PFSK-1 (cell line): ENCODE data around the gene NEDD9.

Source experiments
- FOXP2 ChIP-seq: optimal IDR thresholded peaks from 2 replicates; pipeline ENCODE3; 2011; ENCODE audit warnings: borderline replicate concordance, control low read depth, inconsistent platforms; ENCODE audit not compliant: insufficient read depth; ENCODE audit errors: extremely low read length, extremely low read depth
- POLR2AphosphoS5 ChIP-seq: IDR thresholded peaks from 2 replicates; pipeline ENCODE4 v1.6.1; 2012; ENCODE audit warnings: low read depth, mild to moderate bottlenecking, control low read depth, low read length, moderate library complexity
- SIN3A ChIP-seq: IDR thresholded peaks from 2 replicates; pipeline ENCODE4 v1.6.1; 2012; ENCODE audit warnings: mild to moderate bottlenecking, low read length, moderate library complexity, borderline replicate concordance; ENCODE audit not compliant: insufficient read depth
- TAF1 ChIP-seq: IDR thresholded peaks from 2 replicates; pipeline ENCODE4 v1.6.1; 2012; ENCODE audit warnings: low read length, control low read depth, borderline replicate concordance; ENCODE audit not compliant: insufficient read depth
- TF ChIP-seq, protein P1 (sequence below), 2 experiments: IDR thresholded peaks; 2 replicates each; pipeline versions ENCODE4 v1.6.1 to v1.8.0; 2011 to 2012; ENCODE audit warnings: low read depth in 2 of 2, low read length in 2 of 2, control low read depth in 1 of 2, inconsistent platforms in 1 of 2, mild to moderate bottlenecking in 1 of 2, moderate library complexity in 1 of 2; ENCODE audit not compliant: insufficient read depth in 1 of 2

Gene NEDD9

GRCh38 chr6:11201772-11202512, 30.5 kb downstream of the NEDD9 start:
- TF ChIP-seq SIN3A, result no peak
- no peak for TF ChIP-seq POLR2AphosphoS5
- TF ChIP-seq TAF1, result no peak
- TF ChIP-seq, protein P1, sequence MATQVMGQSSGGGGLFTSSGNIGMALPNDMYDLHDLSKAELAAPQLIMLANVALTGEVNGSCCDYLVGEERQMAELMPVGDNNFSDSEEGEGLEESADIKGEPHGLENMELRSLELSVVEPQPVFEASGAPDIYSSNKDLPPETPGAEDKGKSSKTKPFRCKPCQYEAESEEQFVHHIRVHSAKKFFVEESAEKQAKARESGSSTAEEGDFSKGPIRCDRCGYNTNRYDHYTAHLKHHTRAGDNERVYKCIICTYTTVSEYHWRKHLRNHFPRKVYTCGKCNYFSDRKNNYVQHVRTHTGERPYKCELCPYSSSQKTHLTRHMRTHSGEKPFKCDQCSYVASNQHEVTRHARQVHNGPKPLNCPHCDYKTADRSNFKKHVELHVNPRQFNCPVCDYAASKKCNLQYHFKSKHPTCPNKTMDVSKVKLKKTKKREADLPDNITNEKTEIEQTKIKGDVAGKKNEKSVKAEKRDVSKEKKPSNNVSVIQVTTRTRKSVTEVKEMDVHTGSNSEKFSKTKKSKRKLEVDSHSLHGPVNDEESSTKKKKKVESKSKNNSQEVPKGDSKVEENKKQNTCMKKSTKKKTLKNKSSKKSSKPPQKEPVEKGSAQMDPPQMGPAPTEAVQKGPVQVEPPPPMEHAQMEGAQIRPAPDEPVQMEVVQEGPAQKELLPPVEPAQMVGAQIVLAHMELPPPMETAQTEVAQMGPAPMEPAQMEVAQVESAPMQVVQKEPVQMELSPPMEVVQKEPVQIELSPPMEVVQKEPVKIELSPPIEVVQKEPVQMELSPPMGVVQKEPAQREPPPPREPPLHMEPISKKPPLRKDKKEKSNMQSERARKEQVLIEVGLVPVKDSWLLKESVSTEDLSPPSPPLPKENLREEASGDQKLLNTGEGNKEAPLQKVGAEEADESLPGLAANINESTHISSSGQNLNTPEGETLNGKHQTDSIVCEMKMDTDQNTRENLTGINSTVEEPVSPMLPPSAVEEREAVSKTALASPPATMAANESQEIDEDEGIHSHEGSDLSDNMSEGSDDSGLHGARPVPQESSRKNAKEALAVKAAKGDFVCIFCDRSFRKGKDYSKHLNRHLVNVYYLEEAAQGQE (IDR thresholded peaks at IDR 0.05; ENCODE audit: insufficient read depth in 1 of 2, low read depth in 2 of 2, low read length in 2 of 2), result no peak
- no peak for TF ChIP-seq FOXP2

DNA sequence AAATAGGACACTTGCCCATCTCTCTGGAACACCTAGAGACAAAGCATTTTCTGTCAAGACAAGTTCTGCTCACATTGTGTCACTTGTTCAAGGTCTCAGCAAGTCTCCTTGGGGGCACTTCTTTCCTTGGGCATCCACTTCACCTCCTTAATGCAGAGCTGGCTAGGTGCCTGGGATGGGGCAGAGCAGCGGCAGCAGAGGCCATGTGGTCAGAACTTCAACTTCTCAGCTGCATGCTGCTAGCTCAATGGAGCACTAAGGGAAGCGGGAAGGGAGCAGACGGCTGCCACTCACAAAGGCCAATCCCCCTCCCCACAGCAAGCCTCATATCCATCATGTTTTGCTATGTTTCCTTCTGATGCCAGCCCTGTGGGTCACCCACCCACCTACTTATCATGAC, 31.5 kb downstream of the NEDD9 start:
- TF ChIP-seq TAF1 (no peak), SIN3A (no peak), FOXP2 (no peak)

DNA sequence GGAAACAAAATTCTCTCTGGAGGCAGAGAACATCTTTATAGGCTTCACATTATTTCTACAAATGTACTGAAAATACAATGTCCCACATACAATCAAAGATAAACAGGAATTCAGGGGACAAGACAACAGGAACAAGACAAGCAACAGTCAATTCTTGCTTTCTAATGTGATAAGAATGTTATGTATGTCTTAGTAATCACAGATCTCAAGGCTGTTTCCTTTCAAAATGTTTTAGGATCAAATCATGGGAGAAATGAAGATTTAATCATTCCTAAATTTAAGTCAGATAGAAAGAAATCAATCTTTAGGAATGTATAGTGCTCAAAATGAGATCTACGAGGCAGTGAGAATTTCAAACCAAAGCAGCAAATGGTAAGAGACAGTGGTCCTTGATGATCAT, 32.1 kb downstream of the NEDD9 start:
- no peak for TF ChIP-seq POLR2AphosphoS5
- no peak for TF ChIP-seq FOXP2
- TF ChIP-seq, protein P1 (IDR thresholded peaks at IDR 0.05; ENCODE audit: insufficient read depth in 1 of 2, low read depth in 2 of 2, low read length in 2 of 2), result no peak
- no peak for TF ChIP-seq TAF1

GRCh38 chr6:11198663-11199603, 33.5 kb downstream of the NEDD9 start:
- TF ChIP-seq, protein P1 (IDR thresholded peaks at IDR 0.05; ENCODE audit: insufficient read depth in 1 of 2, low read depth in 2 of 2, low read length in 2 of 2), result no peak
- TF ChIP-seq FOXP2 (no peak), SIN3A (no peak), TAF1 (no peak), POLR2AphosphoS5 (no peak)

- TF ChIP-seq, protein P1 (IDR thresholded peaks at IDR 0.05; ENCODE audit: insufficient read depth in 1 of 2, low read depth in 2 of 2, low read length in 2 of 2), result no peak
- TF ChIP-seq TAF1 (no peak), FOXP2 (no peak), POLR2AphosphoS5 (no peak), SIN3A (no peak)
Observed at GRCh38 chr6:11197850-11198249, 34.6 kb downstream of the NEDD9 start.
